Measurements from ENCODE around the gene GNPTG. TPM values are rescaled to one million over a fixed set of nuclear protein-coding genes. Genes with fewer than 3 reads are reported as not detected.

Gene GNPTG
- total and polyA plus RNA-seq, 2 donors (not counting 3 experiments of a cell fraction or from before 2014, with no cell fraction given), result 51.6 to 109 TPM

DNA sequence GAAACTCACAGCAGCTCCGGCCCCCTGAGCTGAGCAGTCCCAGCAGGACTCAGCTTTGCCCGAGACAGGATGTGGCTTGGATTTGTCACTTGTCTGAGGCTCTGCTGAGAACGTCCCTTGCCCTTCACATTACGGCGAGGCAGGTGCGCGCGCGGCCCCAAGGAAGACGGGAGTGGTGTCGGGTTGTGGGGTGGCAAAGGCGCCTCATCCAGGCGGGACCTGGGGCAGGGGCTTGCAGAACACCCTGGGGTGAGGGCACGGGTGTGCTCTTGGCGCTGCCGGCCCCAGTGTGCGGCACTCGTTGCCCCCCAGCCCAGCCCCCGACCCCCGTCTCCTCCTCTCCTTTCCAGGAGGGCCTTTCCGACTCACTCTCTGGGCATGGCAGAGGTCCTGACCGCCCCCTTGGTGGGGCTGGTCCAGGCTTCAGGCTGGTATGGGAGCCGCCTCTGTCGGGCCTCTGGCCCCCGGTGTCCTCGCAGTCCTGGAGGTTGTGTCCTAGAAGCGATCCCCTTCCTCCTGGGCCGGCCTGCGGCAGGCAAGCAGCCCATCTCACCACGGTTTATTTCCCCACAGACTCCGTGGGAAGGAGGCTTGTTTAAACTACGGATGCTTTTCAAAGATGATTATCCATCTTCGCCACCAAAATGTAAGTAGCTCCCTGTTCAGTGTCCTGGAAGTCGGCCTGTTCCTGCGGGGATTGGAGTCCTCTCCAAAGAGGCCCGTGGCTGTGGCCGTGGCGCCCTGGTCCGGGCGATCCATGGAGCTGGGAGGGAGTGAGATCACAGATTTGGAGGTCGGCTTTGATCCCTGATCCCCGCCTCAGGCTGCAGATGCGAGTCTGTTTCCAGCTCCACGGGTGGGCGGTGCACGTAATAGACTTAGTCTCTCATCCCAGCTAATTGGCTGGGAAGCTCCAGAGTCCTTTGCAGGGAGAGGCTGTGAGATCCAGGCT is 36.4 kb upstream of the GNPTG start:
- no peaks in the 10 kb centered on the region for H3K9me3 ChIP-seq (replicated peaks; ENCODE audit: control insufficient read depth, insufficient read depth, low read length)
- dilution Hi-C loops (cut with MboI; ENCODE audit: extremely low pct_ligation_motif_present, low sequenced_read_pairs) (no loop called here), intact Hi-C loops (cut with micrococcal nuclease) (no loop called here)
- FAIRE-seq, result no peak
- H3K4me2 ChIP-seq (ENCODE audit: insufficient read depth, low read length), result no peak overlapping the region
- H3K4me1 ChIP-seq (ENCODE audit: control insufficient read depth, extremely low read depth, insufficient read depth, low read length), result peaks cover 14% of the 10 kb centered on the region
- no peak overlapping the region for H3K27ac ChIP-seq (ENCODE audit: insufficient read depth, low read depth, low read length)
- POLR2A ChIA-PET, result no interaction called here
- no peaks in the 10 kb centered on the region for H4K20me1 ChIP-seq (replicated peaks; ENCODE audit: control insufficient read depth, extremely low read depth, insufficient read depth, low read length)
- H2AFZ ChIP-seq (ENCODE audit: low read depth, low read length), result no peak overlapping the region
- H3K9me1 ChIP-seq (replicated peaks; ENCODE audit: control insufficient read depth, extremely low read depth, insufficient read depth, low read length), result no peaks in the 10 kb centered on the region
- no peaks in the 10 kb centered on the region for H3K27me3 ChIP-seq (ENCODE audit: control insufficient read depth in 2 of 2, insufficient read depth in 2 of 2, low read length in 2 of 2)
- CTCF ChIA-PET, result interaction anchor here (1.9 kb wide), 1 partner anchor 14 kb away, joined by 5 read pairs; no protein-coding TSS in a partner anchor
- H3K79me2 ChIP-seq (ENCODE audit: control insufficient read depth, insufficient read depth, low read length), result peaks cover 74% of the 10 kb centered on the region
- no peak for DNase-seq (ENCODE audit: low read depth, low spot score)
- H3K4me3 ChIP-seq (replicated peaks in 1 of 3; ENCODE audit: insufficient read depth in 1 of 3, low read depth in 1 of 3, low read length in 3 of 3), result no peak overlapping the region
- BruUV-seq (replicated peaks), result no TSS peak
- H3K9ac ChIP-seq (replicated peaks; ENCODE audit: extremely low read depth, insufficient read depth, low read length), result no peak overlapping the region
- peaks cover 20 to 57% of the 10 kb centered on the region in 2 experiments for H3K36me3 ChIP-seq (ENCODE audit: control insufficient read depth in 2 of 2, extremely low read depth in 1 of 2, insufficient read depth in 2 of 2, low read length in 2 of 2)
- no peak for TF ChIP-seq GATA2 (IDR thresholded peaks at IDR 0.05; ENCODE audit: insufficient read depth, insufficient read length, low read depth, low read length)
- TF ChIP-seq POLR2A (IDR thresholded peaks at IDR 0.05; ENCODE audit: low read depth, low read length), result no peak
- TF ChIP-seq, protein P1, sequence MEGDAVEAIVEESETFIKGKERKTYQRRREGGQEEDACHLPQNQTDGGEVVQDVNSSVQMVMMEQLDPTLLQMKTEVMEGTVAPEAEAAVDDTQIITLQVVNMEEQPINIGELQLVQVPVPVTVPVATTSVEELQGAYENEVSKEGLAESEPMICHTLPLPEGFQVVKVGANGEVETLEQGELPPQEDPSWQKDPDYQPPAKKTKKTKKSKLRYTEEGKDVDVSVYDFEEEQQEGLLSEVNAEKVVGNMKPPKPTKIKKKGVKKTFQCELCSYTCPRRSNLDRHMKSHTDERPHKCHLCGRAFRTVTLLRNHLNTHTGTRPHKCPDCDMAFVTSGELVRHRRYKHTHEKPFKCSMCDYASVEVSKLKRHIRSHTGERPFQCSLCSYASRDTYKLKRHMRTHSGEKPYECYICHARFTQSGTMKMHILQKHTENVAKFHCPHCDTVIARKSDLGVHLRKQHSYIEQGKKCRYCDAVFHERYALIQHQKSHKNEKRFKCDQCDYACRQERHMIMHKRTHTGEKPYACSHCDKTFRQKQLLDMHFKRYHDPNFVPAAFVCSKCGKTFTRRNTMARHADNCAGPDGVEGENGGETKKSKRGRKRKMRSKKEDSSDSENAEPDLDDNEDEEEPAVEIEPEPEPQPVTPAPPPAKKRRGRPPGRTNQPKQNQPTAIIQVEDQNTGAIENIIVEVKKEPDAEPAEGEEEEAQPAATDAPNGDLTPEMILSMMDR (IDR thresholded peaks at IDR 0.05; ENCODE audit: extremely low read depth in 1 of 2, insufficient read depth in 1 of 2, low read depth in 1 of 2, low read length in 2 of 2), result no peak
- TF ChIP-seq EZH2 (IDR thresholded peaks at IDR 0.05; ENCODE audit: borderline replicate concordance, low read depth, low read length, severe bottlenecking), result no peak
- TF ChIP-seq FOS (IDR thresholded peaks at IDR 0.05; ENCODE audit: borderline replicate concordance, insufficient read depth, low read length), result no peak
- TF ChIP-seq, protein P2, sequence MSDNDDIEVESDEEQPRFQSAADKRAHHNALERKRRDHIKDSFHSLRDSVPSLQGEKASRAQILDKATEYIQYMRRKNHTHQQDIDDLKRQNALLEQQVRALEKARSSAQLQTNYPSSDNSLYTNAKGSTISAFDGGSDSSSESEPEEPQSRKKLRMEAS (IDR thresholded peaks at IDR 0.05; ENCODE audit: insufficient read depth, insufficient read length), result no peak
- TF ChIP-seq POLR2AphosphoS5 (IDR thresholded peaks at IDR 0.05; ENCODE audit: insufficient read depth, low read depth, low read length), result no peak
- TF ChIP-seq MYC (IDR thresholded peaks at IDR 0.05; ENCODE audit: low read depth, low read length), result no peak
- TF ChIP-seq JUN (IDR thresholded peaks at IDR 0.05; ENCODE audit: borderline replicate concordance, insufficient read depth, insufficient read length, low read depth), result no peak
